ENCODE results near the gene TMCC3. TPM values are rescaled to one million over a fixed set of nuclear protein-coding genes. Genes with fewer than 3 reads are reported as not detected.

The TMCC3 gene
- total and polyA plus RNA-seq, 2 of the 13 experiments (the other 11 are each of a cell fraction or from before 2014, with no cell fraction given): not detected

DNA sequence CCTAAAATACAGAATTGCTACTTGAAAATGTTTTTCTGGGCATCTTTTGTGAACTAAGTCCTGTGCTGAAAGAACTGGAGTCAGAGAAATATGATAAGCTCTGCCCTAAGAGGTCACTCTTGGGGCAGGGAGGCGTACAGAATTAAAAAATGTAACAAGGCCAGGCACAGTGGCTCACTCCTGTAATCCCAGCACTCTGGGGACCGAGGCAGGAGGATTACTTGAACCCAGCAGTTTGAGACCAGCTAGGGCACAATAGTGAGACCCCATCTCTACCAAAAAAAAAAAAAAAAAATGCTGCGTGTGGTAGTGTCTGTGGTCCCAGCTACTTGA is 46.0 kb downstream of the TMCC3 start:
- FAIRE-seq: no peak
- Histone ChIP-seq H4K20me1 (ENCODE audit: insufficient read depth, low read length) (no peaks in the 10 kb centered on the region), H3K27ac (ENCODE audit: extremely low read length, insufficient read depth, low read length) (no peak overlapping the region), H3K9me3 (ENCODE audit: low read length) (no peaks in the 10 kb centered on the region), H3K27me3 (ENCODE audit: control insufficient read depth in 1 of 2, insufficient read depth in 2 of 2, low read length in 2 of 2) (no peaks in the 10 kb centered on the region), H3K9ac (ENCODE audit: insufficient read depth, low read depth, low read length) (no peak overlapping the region), H3K4me3 (replicated peaks in 1 of 3; ENCODE audit: insufficient read depth in 1 of 3, low read depth in 2 of 3, low read length in 3 of 3) (no peak overlapping the region), H3K4me2 (ENCODE audit: low read depth, low read length) (no peak overlapping the region), H2AFZ (ENCODE audit: low read length) (no peak overlapping the region), H3K4me1 (ENCODE audit: insufficient read depth, low read length) (no peaks in the 10 kb centered on the region), H3K79me2 (ENCODE audit: insufficient read depth, low read length) (no peaks in the 10 kb centered on the region), H3K36me3 (replicated peaks in 1 of 2; ENCODE audit: control insufficient read depth in 1 of 2, insufficient read depth in 2 of 2, low read length in 2 of 2) (no peaks in the 10 kb centered on the region)
- no TSS peak for BruUV-seq (replicated peaks)
- no peak for ATAC-seq
- CTCF ChIA-PET (ENCODE audit: low intra/inter-chr PET ratio, low total read pairs): interaction anchor here (1.4 kb wide), 1 partner anchor 732 kb away, joined by 3 read pairs; no protein-coding TSS in a partner anchor
- WGBS (ENCODE audit: low lambda C conversion rate): 20% methylated on average over 3 of the region's 3 CpGs
- DNase-seq (ENCODE audit: low spot score): no peak
- POLR2A ChIA-PET: no interaction called here
- TF ChIP-seq, protein P1, sequence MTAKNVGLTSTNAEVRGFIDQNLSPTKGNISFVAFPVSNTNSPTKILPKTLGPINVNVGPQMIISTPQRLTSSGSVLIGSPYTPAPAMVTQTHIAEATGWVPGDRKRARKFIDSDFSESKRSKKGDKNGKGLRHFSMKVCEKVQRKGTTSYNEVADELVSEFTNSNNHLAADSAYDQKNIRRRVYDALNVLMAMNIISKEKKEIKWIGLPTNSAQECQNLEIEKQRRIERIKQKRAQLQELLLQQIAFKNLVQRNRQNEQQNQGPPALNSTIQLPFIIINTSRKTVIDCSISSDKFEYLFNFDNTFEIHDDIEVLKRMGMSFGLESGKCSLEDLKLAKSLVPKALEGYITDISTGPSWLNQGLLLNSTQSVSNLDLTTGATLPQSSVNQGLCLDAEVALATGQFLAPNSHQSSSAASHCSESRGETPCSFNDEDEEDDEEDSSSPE (CRISPR knock-in tag; IDR thresholded peaks at IDR 0.05): no peak
- TF ChIP-seq ZNF256 (CRISPR knock-in tag; conservative IDR thresholded peaks at IDR 0.05): no peak
- in situ Hi-C loops (cut with HindIII; ENCODE audit: extremely low pct_ligation_motif_present, low pct_unique_long_range_greater_than_20kb): no loop called here
- intact Hi-C loops (cut with micrococcal nuclease; ENCODE audit: unreplicated experiment): loop anchor here (5.0 kb wide), 1 partner anchor 733 kb away; no protein-coding TSS in a partner anchor

DNA sequence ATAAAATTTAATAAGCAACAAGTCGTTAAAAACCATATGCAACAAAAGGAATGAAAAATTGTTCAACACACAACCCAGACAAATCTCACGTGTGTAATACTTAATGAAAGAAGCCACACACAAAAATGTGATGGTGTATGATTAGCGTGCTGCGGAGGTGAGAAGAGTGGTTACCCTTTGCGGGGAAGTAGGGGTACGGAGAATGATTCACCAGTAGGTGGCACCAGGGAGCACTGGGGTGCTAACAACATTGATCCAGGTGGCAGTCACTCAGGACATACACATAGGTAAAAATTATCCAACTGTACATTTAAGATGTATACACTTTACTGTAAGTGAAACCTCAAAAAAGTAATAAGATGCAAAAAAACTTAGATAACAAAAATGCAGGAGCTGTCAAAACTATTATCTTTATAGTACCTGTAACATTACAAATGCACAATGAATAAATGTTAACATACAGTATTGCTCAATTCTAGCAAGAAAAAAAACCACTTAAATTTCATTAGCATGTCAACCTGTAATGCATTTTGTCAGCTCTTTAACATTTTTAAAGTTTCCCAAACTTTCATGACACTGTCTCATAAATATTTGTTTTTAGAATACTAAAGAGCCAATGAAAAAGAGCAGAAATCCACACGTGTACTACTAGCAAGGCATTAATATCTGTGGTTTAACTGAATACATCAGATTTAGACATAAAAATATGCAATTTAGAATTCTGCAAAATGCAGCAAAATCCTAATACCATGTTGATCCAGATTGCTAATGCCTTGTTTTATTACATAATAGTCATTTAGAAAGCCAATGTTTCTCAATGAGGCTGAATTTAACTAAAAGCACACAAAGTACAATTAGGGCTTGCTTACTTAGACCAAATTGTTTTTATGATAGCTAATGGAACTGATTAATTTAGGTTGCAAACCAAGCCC is 46.7 kb downstream of the TMCC3 start:
- Histone ChIP-seq H3K36me3 (replicated peaks in 1 of 2; ENCODE audit: control insufficient read depth in 1 of 2, insufficient read depth in 2 of 2, low read length in 2 of 2) (no peaks in the 10 kb centered on the region), H3K4me2 (ENCODE audit: low read depth, low read length) (no peak overlapping the region), H3K27ac (ENCODE audit: extremely low read length, insufficient read depth, low read length) (no peak overlapping the region), H3K4me1 (ENCODE audit: insufficient read depth, low read length) (no peaks in the 10 kb centered on the region), H3K9me3 (ENCODE audit: low read length) (no peaks in the 10 kb centered on the region), H3K9ac (ENCODE audit: insufficient read depth, low read depth, low read length) (no peak overlapping the region), H3K4me3 (replicated peaks in 1 of 3; ENCODE audit: insufficient read depth in 1 of 3, low read depth in 2 of 3, low read length in 3 of 3) (no peak overlapping the region), H4K20me1 (ENCODE audit: insufficient read depth, low read length) (no peaks in the 10 kb centered on the region), H2AFZ (ENCODE audit: low read length) (no peak overlapping the region), H3K79me2 (ENCODE audit: insufficient read depth, low read length) (no peaks in the 10 kb centered on the region), H3K27me3 (ENCODE audit: control insufficient read depth in 1 of 2, insufficient read depth in 2 of 2, low read length in 2 of 2) (0 out of 5 replicates have a peak, but pooled peaks cover 0 to 3% of the 10 kb centered on the region in 2 experiments)
- FAIRE-seq: peak; percentile 47
- ATAC-seq: peak; percentile 63
- no TSS peak for BruUV-seq (replicated peaks)
- ChIA-PET CTCF (ENCODE audit: low intra/inter-chr PET ratio, low total read pairs) (interaction anchor here (1.4 kb wide), 1 partner anchor 733 kb away, joined by 3 read pairs; no protein-coding TSS in a partner anchor), POLR2A (no interaction called here)
- DNase-seq (ENCODE audit: low spot score): peak; percentile 5
- intact Hi-C loops (cut with micrococcal nuclease; ENCODE audit: unreplicated experiment): loop anchor here (1.0 to 5.0 kb wide), 2 partner anchors 161 to 734 kb away; no protein-coding TSS in a partner anchor
- 19% methylated on average over 7 of the region's 7 CpGs for WGBS (ENCODE audit: low lambda C conversion rate)
- in situ Hi-C loops (cut with HindIII; ENCODE audit: extremely low pct_ligation_motif_present, low pct_unique_long_range_greater_than_20kb): no loop called here
- TF ChIP-seq, protein P2, sequence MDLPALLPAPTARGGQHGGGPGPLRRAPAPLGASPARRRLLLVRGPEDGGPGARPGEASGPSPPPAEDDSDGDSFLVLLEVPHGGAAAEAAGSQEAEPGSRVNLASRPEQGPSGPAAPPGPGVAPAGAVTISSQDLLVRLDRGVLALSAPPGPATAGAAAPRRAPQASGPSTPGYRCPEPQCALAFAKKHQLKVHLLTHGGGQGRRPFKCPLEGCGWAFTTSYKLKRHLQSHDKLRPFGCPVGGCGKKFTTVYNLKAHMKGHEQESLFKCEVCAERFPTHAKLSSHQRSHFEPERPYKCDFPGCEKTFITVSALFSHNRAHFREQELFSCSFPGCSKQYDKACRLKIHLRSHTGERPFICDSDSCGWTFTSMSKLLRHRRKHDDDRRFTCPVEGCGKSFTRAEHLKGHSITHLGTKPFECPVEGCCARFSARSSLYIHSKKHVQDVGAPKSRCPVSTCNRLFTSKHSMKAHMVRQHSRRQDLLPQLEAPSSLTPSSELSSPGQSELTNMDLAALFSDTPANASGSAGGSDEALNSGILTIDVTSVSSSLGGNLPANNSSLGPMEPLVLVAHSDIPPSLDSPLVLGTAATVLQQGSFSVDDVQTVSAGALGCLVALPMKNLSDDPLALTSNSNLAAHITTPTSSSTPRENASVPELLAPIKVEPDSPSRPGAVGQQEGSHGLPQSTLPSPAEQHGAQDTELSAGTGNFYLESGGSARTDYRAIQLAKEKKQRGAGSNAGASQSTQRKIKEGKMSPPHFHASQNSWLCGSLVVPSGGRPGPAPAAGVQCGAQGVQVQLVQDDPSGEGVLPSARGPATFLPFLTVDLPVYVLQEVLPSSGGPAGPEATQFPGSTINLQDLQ (CRISPR knock-in tag; IDR thresholded peaks at IDR 0.05): no peak
- TF ChIP-seq, protein P3, sequence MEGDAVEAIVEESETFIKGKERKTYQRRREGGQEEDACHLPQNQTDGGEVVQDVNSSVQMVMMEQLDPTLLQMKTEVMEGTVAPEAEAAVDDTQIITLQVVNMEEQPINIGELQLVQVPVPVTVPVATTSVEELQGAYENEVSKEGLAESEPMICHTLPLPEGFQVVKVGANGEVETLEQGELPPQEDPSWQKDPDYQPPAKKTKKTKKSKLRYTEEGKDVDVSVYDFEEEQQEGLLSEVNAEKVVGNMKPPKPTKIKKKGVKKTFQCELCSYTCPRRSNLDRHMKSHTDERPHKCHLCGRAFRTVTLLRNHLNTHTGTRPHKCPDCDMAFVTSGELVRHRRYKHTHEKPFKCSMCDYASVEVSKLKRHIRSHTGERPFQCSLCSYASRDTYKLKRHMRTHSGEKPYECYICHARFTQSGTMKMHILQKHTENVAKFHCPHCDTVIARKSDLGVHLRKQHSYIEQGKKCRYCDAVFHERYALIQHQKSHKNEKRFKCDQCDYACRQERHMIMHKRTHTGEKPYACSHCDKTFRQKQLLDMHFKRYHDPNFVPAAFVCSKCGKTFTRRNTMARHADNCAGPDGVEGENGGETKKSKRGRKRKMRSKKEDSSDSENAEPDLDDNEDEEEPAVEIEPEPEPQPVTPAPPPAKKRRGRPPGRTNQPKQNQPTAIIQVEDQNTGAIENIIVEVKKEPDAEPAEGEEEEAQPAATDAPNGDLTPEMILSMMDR (CRISPR knock-in tag; IDR thresholded peaks at IDR 0.05): peak; percentile 68
- peak; percentile 41 for TF ChIP-seq RAD21 (CRISPR knock-in tag; IDR thresholded peaks at IDR 0.05)
